ENCODE data around the gene SHB. TPM values are rescaled to one million over a fixed set of nuclear protein-coding genes. Genes with fewer than 3 reads are reported as not detected.

Gene SHB
- total and polyA plus RNA-seq, 2 of the 8 experiments (the other 6 are each of a cell fraction or from before 2014, with no cell fraction given): 4.1 to 12.6 TPM

DNA sequence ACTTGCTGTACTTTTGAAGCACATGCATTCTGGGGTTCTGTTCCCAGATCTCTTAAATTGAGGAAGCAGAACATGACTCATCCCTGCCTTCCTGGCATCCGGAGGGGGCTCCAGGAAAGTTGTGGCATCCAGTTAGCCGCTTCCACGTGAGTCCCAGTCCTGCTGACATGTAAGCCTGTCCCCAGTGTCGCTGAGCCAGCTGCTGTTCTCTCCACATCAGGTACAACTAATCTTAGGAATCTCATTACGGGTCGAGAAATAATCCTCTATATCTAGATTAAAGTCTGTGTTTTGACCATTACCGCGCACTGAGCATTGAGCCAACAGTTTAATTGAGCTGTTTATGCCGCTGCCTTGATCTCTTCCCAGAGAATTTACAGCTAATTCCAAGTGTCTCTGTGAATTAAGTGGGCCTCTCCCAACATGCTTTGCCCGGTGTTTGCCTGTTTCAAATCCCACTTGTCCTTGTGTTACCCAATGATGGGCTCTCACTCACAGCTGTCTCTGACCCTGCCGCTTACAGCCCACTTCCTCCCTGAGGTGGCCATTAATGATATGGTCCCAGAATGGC, 10.5 kb upstream of the SHB start (continued):
- TF ChIP-seq EGR1 (IDR thresholded peaks at IDR 0.05; ENCODE audit: borderline replicate concordance, low read depth, low read length) (no peak), JUND (IDR thresholded peaks at IDR 0.05; ENCODE audit: low read length) (no peak)
